ENCODE results near the gene MTREX. TPM values are rescaled to one million over a fixed set of nuclear protein-coding genes. Genes with fewer than 3 reads are reported as not detected.

The MTREX gene
- total and polyA plus RNA-seq, 2 of the 8 experiments (the other 6 are each of a cell fraction or from before 2014, with no cell fraction given) = 16.0 to 130 TPM

- TF ChIP-seq TBP (IDR thresholded peaks at IDR 0.05; ENCODE audit: low read depth, low read length) (no peak), ATF3 (IDR thresholded peaks at IDR 0.05; ENCODE audit: insufficient read depth, low read depth, low read length) (no peak)
These were observed 64.5 kb downstream of the MTREX start (continued) for GRCh38 chr5:55372130-55372925.
